ENCODE results near the gene FST.

Gene FST

DNA sequence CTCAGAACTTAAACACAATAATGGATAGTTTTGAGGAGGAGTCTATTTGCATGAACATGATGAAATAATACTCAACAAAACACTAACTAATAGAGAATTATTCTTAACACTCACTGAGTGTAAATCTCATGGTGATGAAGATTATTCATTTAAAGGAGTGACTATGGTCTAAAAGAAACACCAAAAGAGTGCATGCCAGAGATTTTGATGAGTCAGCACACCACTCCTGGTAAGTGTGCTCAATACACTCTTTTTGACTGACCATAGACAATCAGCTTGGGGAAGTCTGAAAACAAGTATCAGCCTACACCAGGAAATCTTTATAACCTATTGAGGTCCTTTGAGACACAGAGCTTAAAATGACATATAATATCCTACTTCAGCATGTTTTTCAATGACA is 6.8 kb upstream of the FST start:
- no peak for DNase-seq (ENCODE audit: low read depth in 2 of 2)

DNA sequence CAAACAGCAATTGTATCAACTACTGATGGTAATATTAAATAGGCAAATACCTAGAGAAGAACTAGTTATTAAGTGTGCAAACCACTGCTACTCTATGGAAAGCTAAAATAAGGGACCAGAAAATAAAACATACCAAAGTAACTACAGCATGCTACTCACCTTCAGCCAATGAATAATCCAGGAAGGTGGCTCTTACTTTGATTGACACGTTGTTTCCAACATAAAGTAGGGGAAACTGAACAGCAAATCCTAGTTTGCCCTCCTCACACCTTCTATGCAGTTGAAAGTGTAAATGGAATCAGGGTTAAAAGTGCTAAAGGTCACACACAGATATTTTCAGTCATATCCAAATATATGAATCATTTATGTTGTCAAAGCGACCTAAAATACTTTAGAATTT is 5.1 kb upstream of the FST start:
- DNase-seq (ENCODE audit: low read depth in 2 of 2) = no peak

DNA sequence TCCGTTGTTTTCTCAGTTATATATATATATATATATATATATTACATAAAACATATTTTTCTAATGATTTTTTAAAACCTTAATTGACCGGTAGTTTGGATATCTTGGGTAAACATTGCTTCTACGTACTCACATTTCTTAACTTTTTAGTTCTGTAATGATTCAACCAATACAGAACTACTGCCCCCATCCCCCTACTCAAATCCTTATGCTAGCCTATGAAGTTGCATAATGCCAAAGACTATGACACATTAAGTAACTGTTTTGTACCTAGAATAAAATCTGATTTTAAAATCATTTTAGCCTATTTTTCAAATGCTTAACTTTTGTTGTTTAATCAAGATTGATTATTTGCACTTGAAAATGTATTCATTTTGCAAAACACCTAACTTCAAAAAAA is 4.4 kb upstream of the FST start:
- no peak for DNase-seq (ENCODE audit: low read depth in 2 of 2)

DNA sequence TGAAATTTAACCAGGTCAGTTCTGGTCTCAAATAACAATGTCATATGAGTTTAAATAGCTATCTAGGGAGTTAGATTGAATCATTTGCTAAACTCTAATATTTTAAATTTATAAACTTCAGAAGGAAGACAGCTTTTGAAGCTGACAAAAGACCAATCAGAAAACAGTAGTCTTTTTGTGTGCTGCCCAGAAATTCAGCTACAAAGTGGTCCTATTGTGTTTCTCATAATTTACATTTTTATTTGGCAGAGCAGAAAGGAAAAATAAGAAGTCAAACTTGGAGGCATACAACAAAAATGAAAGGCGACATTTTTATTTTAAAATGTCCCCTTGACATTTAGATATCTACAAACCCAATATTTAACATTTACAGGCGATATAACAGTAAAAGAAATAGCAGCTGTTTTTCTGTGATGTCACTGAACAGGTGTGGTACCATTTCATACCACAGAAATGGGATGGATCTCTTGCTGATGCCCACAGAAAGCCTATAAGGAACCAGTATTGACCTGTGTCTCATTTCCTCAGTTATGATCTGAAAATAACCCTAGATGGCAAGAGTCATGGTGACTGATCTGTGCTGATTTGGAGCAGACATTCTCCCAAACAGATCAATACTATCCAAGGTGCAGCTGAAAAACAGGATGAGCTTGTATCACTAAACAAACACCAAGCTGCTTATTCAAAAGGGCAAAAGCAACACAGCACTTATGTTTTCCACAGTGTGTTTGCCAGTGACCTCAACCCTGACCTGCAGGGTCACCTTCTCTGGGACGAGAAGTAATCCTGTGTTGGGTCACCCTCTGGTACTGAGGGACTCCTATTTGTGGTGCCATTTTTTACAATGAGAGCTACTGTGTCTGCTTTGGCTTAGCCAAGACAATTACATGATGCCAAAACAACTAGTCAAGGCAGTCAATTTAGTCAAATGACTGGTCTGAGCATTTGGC is 3.6 kb upstream of the FST start:
- no peak for DNase-seq (ENCODE audit: low read depth in 2 of 2)

DNA sequence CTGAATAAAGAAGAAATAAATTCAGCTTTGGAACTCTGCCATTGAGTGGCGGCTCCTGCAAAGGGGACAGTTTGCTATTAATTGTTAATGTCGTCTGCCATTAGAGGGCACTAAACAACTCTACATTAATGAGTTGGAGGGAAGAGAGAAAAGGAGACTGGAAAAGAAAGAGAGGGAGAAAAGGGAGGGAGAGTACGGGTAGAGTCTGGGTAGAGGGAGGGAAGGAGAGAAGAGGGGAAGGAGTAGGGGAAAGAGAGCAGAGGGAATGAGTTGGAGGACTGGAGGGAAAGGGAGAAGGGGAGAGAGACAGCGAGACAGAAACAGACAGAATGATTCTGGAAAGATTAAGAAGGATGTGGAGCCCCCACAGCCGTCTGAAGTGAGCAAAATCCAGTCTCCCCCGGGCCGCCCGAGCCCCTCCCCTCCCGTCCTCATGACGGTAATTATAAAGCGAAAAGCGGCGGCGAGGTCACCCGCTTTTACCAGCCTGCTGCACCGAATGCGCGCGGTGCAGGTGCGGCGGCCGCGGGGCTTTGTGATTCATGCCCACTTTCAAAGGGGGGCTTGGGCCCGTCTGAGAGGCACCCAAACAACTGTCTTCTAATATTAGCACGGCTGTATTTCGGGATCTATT is 1.9 kb upstream of the FST start:
- DNase-seq (ENCODE audit: low read depth in 2 of 2) = no peak

DNA sequence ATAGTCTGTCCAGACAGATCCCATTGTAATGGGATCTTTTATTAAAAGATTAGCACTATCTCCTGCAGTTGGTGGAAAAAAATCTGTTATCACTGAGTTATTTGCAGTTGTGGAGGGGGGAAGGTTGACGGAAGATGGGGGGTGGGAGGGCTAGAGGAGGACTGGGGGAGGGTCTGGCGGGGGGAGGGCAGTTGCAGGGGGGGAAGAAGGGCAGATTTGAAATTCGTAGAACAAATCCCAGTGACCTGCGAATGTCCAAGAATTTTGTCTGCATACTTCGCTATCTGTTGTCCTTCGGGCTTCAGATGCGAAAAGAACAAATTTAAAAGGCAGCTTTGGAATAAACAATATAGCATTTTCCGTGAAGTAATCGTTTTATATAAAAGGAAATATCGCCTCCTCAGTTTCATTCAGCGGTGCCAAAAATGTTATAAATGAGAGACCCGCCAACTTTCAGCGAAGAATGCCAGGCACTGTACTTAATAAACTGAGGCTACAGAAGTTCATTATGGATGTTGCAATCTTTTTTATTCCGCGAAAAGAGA is 1.3 kb upstream of the FST start:
- DNase-seq (ENCODE audit: low read depth in 2 of 2) = no peak

DNA sequence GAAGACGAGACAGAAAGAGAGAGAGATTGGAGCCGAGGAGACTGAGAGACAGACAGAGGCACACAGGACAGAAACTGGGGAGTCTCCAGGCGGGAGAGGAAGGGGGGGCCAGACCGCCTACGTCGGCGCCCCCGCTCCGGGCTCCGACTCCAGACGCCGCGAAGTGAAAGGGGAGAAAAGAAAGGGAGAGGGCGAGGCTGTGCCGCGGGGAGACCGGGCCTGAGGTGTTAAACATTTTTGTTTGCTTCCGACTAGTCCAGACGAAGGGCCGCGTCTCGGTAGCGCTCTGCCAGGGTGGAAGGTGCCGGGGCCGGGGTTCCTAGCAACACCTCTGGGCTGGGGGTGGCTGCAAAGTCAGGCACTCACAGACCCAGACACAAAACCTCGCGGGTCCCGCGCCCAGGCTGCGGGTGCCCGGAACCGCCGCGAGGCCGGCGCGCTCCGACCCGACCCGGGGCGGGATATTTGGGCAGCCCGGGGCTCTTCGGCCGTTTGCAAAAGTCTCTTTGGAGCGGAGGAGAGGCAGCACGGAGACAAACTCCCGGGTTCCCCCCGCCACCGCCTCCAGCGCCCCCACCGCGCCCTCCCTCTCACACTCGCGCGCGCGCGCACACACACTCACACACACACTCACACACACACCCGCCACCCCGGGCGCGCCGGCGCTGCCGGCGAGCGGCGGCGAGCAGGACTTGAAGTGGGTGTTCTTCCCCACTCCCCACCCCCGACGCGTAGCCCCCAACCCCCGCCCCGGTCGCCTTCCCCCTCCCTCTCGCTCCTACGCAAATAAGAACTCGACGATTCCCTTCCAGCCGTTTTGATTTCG is 626 bp upstream of the FST start:
- no peak for DNase-seq (ENCODE audit: low read depth in 2 of 2)

DNA sequence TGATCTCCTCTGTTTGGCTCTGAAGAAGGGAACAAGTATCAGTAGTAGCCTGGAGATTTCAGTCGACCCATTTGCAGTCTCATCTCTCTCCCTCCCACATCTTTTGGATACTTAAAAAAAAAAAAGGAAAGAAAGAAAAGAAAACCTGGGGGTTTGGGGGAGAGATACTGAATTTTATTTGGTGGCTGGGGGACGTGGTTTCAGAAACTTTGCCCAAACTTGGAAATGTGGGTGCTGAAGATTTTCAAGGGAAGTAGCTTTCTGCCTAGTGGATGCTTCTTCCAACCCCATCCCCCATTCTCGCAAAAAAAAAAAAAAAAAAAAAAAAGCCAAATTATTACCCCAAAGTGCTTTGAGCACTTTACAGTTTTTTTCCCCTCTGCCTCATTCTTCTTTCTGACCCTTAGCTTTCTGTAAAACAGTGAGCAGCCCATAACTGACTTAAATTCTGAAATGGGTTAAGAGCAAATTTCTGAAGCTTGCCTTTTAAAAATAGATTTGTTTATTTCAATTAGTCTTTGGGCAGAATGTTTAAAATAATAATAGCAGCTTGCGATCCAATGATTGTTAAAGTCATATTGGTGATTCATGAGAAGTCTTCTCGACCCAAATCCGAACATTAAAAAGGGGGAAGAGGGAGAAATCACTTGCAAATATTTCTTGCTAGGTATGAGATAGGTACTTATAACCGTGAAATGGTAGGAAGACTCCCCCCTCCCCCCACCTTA is 894 bp downstream of the FST start:
- DNase-seq (ENCODE audit: low read depth in 2 of 2) = no peak

DNA sequence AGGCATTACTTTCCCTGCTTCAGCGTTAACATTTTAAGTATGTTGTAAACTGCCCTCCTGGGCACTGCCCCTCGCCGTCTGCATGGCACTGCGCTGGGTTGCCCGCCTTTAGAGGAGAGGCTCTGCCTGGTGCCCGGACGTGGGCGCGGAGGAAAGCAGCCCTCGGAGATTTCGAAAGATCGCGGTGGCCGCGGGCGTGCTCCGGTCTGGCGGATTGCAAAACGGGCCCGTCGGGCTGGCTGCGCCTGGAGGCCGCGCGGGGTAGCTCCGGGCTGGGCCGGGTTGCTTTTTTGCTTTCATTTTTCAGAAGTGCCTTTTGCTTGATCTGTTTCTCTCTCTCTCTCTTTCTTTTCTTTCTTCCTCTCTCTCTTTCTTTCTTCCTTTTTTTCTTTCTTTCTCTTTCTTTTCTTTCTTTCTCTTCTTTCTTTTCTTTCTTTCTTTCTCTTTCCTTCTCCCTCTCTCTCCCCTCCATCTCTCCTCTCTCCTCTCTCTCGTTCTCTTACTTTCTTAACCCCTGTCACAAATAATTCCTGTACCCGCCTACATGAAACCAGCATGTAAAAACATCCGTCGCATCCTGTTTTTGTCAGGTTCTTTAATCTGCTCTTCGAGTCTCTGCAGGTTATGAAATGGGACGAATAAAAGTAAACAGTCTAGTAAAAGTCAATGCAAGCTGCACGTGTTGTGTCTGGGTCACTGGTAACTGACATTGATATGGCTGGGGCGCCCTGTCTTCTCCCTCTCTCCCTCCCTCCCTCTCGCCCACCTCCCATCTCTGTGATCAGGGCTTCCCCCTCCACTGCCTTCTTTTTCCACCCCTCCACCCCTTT is 1.7 kb downstream of the FST start:
- peak; percentile 21 to 49 for DNase-seq (ENCODE audit: low read depth in 2 of 2)

DNA sequence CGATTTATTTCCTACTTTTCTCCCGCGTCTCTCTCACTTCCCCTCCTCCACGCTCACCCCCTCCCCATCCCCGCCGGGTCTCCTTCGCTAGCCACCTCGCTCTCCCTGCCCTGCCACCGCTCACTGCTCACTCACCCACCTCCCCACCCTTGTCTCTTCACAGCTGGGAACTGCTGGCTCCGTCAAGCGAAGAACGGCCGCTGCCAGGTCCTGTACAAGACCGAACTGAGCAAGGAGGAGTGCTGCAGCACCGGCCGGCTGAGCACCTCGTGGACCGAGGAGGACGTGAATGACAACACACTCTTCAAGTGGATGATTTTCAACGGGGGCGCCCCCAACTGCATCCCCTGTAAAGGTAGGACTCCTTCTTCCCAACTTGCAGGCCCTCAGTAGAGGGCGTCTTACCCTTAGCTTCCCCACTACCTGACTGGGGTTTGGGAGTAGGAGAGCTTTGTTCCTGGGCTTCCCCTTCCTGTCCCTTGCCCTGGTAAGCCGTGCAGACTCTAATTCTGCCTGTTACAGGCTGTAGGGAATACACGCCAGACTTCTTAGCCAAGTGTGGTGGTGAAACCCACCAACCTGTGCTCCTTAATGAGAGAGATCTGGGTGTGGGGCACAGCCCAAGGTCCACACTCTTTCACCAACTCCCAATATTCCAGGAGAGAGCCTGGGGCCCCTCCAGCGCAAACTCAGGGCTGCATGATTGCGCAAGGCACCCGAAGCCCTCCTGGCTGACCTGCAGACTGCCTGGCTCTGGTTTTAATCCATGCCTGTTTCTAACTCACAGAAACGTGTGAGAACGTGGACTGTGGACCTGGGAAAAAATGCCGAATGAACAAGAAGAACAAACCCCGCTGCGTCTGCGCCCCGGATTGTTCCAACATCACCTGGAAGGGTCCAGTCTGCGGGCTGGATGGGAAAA is 2.5 kb downstream of the FST start:
- DNase-seq (ENCODE audit: low read depth in 2 of 2) = no peak

DNA sequence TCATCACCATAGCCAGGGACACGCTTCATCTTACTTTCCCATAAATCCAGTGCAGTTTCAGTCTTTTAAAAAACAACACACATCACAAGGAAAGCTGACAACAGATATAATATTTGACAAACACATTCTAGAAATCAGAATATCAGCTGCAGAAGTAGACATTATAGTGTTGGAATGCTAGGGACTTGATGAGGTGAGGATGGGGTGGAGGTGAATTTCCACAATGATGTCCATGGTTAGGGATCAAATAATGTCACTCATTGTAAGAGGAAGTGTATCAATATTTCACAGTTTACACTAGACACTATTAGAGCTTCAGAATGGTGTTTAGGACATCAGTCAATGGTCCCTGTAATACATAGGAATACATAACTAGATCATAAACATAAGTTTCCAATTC is 7.0 kb downstream of the FST start:
- no peak for DNase-seq (ENCODE audit: low read depth in 2 of 2)

DNA sequence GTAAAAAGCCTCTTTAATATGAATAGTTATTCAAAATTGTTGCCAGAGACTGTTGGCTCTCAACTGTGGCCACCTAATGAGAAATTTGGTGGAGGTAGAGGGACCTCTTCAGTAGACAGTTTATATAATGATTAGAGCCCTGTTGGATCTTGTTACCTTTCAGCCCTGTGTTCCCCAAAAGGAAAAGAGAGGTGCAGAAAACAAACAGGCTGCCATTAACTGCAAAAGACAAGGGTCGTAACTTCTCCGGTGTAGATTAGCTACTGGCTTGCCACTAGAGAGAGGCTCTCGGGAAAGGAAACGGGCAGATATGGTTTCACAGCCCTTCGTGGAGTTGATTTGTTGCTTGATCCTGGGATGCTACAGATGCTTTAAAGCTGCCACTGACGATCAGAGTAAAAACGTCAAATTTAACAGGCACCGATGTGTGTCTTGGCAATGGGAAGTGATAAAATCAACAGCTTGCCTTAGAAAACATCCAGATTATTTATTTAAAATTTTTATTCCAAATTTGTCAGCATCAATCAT is 7.8 kb downstream of the FST start:
- no peak for DNase-seq (ENCODE audit: low read depth in 2 of 2)

DNA sequence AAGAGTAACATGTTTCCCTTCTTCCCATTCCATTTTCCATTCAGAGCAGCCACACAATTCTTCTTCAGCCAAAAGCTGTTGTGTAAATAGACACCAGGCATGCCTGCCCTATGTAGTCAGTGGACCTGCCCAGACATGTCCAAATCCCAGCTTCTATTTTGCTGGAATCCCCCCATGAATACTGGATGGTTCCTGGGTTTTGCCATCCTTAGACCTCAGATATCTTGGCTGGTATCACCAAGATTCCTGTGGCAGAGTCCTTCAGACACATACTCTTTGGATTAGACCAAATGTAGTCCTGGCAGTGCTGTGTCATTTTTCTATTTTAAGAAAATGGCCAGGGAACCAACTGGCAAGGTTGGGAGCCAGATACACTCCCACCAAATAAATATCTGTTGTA is 10.3 kb downstream of the FST start:
- no peak for DNase-seq (ENCODE audit: low read depth in 2 of 2)

DNA sequence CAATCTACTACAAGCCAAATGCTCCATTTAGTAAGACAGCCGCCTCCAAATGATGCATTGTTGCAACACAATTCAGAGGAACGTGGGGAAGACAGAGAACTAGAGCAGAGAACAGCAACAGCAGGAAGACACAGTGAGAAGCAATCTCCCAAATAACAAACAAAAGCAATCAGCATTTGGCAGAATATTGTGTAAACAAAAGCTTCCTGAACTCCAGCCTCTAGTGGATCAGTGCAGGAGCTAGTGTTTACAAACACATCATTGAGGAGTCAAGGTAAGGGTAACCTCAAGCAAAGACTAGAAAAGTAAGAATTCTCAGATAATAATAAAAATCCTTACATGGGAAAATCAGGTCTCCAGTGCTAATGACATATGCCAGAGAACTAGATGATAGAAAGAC is 20.6 kb downstream of the FST start:
- DNase-seq (ENCODE audit: low read depth in 2 of 2) = no peak

DNA sequence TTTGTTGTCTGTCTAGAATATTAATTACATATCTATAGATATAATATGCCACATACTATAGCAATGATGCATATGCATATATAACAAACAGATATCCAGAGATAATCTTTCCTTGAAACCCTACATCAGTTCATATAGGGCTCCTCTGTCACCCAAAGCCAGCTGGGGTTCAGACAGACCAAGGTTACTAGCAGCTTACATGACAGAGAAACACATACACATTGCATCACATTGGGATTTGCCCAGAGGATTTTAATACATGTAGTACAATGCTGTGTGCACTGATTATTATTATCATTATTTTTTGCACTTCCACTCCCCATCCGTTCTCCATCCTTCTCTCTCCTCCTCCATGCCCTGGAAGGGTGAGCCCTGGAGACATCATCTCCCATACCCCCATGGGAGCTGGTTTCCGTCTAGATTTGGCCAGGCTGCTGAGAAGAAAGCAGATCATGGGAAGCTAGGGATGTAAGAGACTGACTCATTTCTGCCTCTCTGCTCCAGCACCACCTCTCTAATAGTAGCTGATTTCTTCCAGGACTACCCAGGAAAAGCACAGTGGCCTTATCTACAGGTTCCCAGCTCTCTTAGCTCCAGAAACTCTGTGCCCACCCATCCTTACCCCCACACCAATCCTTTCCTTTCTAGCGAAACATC is 23.3 kb downstream of the FST start:
- no peak for DNase-seq (ENCODE audit: low read depth in 2 of 2)

DNA sequence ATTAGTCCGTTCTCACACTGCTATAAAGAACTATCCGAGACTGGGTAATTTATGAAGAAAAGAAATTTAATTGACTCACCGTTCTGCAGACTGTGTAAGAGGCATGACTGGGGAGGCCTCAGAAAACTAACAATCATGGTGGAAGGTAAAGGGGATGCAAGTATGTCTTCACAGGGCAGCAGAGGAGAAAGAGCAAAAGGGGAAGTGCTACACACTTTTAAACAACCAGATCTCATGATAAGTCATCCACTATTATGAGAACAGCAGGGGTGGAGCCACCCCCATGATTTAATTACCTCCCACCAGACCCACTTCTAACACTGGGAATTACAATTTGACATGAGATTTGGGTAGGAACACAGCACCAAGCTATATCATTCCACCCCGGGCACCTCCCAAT is 26.6 kb downstream of the FST start:
- DNase-seq (ENCODE audit: low read depth in 2 of 2) = no peak

DNA sequence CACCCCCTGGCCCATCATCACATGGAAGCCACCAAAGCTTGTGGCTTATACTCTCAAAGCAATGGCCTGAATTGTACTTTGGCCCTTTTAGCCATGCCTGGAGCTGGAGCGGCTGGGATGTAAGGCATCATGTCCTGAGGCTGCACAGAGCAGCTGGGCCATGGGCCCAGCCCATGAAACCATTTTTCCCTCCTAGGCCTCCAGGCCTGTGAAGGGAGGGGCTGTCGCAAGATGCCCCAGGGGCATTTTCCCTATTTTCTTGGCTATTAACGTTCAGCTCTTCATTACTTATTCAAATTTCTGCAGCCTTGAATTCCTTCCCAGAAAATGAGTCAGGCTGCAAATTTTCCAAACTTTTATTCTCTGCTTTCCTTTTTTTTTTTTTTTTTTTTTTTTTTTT is 27.7 kb downstream of the FST start:
- DNase-seq (ENCODE audit: low read depth in 2 of 2) = no peak

DNA sequence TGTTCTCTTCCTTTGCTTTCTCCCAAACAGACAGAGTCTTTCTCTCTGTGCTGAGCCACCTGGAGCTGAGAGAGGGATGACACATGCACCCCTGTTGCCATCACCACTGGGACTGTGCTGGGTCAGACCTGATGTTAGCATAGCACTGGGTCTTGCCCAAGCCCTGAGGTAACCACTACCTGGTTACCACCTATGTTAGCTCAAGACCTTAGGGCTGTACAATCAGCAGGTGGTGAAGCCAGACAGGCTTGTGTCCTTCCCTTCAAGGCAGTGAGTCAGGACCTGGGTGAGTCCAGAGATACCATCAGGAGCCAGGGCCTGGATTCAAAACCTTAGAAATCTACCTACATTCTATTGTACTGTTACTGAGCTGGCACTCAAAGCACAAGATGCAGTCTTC is 32.1 kb downstream of the FST start:
- DNase-seq (ENCODE audit: low read depth in 2 of 2) = no peak

DNA sequence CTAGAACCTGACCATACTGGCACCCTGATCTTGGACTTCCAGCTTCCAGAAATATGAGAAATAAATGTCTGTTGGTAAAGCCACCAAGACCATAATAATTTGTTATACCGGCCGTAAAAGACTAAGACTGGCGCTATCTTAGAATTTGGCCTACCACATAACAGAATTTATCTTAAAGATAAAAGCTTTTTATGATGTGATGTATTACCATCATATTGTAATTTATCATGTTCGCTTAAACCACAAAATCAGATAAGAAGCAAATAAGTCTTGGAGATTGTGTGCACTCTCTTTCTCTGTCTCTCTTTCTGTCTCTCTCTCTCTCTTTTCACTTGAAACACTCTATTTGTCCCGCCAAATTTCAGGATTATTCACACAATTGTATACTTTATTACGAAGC is 35.6 kb downstream of the FST start:
- no peak for DNase-seq (ENCODE audit: low read depth in 2 of 2)
